A673 (cell line): Measurements from ENCODE around the gene DAPK1. TPM values are rescaled to one million over a fixed set of nuclear protein-coding genes. Genes with fewer than 3 reads are reported as not detected.

Experiments used
- BruUV-seq: library from RNA; stranded (reverse); fragments of 400-500 nt; replicated peaks from 2 replicates; lab custom pipeline; 2021; lab: Mats Ljungman, UMichigan
- CTCF ChIA-PET: fragments of 300-600 bp; sonication (Branson Sonifier 250); formaldehyde crosslinking; loops from one replicate; lab custom pipeline; 2022; ENCODE audit warnings: antibody characterized with exemption; lab: Charles Lee
- POLR2A ChIA-PET: fragments of 300-600 bp; sonication (Branson Sonifier 250); formaldehyde crosslinking; loops from one replicate; lab custom pipeline; 2022; ENCODE audit warnings: antibody characterized with exemption; ENCODE audit not compliant: low non-redundant PET; lab: Charles Lee
- DNase-seq: peaks from one replicate; pipeline ENCODE4 v3.0.0-alpha.2; 2015; ENCODE audit warnings: low spot score
- H3K27ac ChIP-seq: fragments of 200-600 bp; sonication (generic); 2 replicates; pipeline ENCODE4 v1.5.1; 2016; ENCODE audit warnings: mixed run types, low read depth, mild to moderate bottlenecking, mixed read lengths, antibody characterized with exemption, low read length; ENCODE audit not compliant: poor library complexity, severe bottlenecking
- H3K27me3 ChIP-seq: fragments of 200-600 bp; sonication (generic); replicated peaks from 2 replicates; pipeline ENCODE4 v1.6.1; 2017; ENCODE audit warnings: mixed run types, low read depth, mild to moderate bottlenecking, mixed read lengths, antibody characterized with exemption, low read length; ENCODE audit not compliant: insufficient read depth, poor library complexity
- H3K36me3 ChIP-seq: fragments of 200-600 bp; sonication (generic); 2 replicates; pipeline ENCODE4 v1.6.1; 2016; ENCODE audit warnings: mixed run types, mild to moderate bottlenecking, mixed read lengths, antibody characterized with exemption, low read length; ENCODE audit not compliant: insufficient read depth, poor library complexity, severe bottlenecking
- H3K4me1 ChIP-seq: fragments of 200-600 bp; sonication (generic); 2 replicates; pipeline ENCODE4 v1.6.1; 2017; ENCODE audit warnings: mixed run types, mild to moderate bottlenecking, mixed read lengths, antibody characterized with exemption, low read length; ENCODE audit not compliant: insufficient read depth, poor library complexity, severe bottlenecking
- H3K4me3 ChIP-seq: fragments of 200-600 bp; sonication (generic); 2 replicates; pipeline ENCODE4 v1.5.1; 2016; ENCODE audit warnings: low read depth, mixed run types, mild to moderate bottlenecking, mixed read lengths, low read length; ENCODE audit not compliant: poor library complexity, severe bottlenecking
- H3K9me3 ChIP-seq: fragments of 200-600 bp; sonication (generic); 2 replicates; pipeline ENCODE4 v1.6.1; 2016; ENCODE audit warnings: mixed run types, low read depth, mild to moderate bottlenecking, mixed read lengths, antibody characterized with exemption, low read length; ENCODE audit not compliant: poor library complexity, severe bottlenecking
- EZH2 ChIP-seq: fragments of 200-600 bp; sonication (generic); IDR thresholded peaks from 2 replicates; pipeline ENCODE4 v1.6.1; 2017; ENCODE audit warnings: borderline replicate concordance, low read depth, mild to moderate bottlenecking, mixed read lengths, antibody characterized with exemption, low read length; ENCODE audit not compliant: poor library complexity, severe bottlenecking
- intact Hi-C: fragments of 100-400 bp; cut with micrococcal nuclease; formaldehyde crosslinking; loops from one replicate; pipeline ENCODE4 v1.10.0; 2022; ENCODE audit not compliant: unreplicated experiment
- total RNA-seq: library from RNA; stranded (reverse); gene quantifications from 2 replicates; pipeline ENCODE4 v1.2.3, GENCODE V29; 2021
- TF ChIP-seq, protein P1 (sequence below): fragments of 300-800, 200-600 bp; sonication (generic); conservative IDR thresholded peaks from 2 replicates; pipeline ENCODE4 v1.5.1; 2017; ENCODE audit warnings: low read depth, mild to moderate bottlenecking, antibody characterized with exemption, low read length, moderate library complexity, mixed read lengths

DAPK1 gene
- total RNA-seq, 1 experiment from 2014 or later = 380 TPM

DNA sequence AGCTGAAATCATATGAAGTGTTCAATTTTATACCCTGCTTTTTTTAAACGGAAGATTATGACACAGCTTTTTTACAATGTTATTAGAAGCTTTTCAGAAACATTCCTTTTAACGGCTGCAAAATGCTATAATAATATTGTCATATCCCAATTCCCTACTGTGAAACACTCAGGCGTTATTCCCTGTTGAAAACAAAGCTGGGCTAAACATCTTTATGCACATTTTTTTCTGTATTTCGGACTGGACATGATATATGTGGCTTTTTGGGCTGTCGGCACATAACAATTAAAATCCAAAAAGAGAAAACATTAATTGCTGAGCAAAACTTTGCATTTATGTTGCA lies 216.3 kb downstream of the DAPK1 start:
- CTCF ChIA-PET = interaction anchor here (1.2 kb wide), 1 partner anchor 98 kb away, joined by 3 read pairs; no protein-coding TSS in a partner anchor
- BruUV-seq = no TSS peak
- no peak for TF ChIP-seq EZH2
- TF ChIP-seq, protein P1, sequence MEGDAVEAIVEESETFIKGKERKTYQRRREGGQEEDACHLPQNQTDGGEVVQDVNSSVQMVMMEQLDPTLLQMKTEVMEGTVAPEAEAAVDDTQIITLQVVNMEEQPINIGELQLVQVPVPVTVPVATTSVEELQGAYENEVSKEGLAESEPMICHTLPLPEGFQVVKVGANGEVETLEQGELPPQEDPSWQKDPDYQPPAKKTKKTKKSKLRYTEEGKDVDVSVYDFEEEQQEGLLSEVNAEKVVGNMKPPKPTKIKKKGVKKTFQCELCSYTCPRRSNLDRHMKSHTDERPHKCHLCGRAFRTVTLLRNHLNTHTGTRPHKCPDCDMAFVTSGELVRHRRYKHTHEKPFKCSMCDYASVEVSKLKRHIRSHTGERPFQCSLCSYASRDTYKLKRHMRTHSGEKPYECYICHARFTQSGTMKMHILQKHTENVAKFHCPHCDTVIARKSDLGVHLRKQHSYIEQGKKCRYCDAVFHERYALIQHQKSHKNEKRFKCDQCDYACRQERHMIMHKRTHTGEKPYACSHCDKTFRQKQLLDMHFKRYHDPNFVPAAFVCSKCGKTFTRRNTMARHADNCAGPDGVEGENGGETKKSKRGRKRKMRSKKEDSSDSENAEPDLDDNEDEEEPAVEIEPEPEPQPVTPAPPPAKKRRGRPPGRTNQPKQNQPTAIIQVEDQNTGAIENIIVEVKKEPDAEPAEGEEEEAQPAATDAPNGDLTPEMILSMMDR = no peak
- Histone ChIP-seq H3K36me3 (peaks cover 14% of the 10 kb centered on the region), H3K4me3 (peak overlapping the region; percentile 13), H3K4me1 (peaks cover 44% of the 10 kb centered on the region), H3K27ac (peak overlapping the region; percentile 41), H3K27me3 (no peaks in the 10 kb centered on the region), H3K9me3 (no peaks in the 10 kb centered on the region)
- no peak for DNase-seq
- intact Hi-C loops = no loop called here
- POLR2A ChIA-PET = interaction anchor here (0.5 kb wide), 1 partner anchor 197 kb away, joined by 5 read pairs; no protein-coding TSS in a partner anchor

GRCh38 chr9:87714819-87715218 lies 217.2 kb downstream of the DAPK1 start:
- POLR2A ChIA-PET = no interaction called here
- BruUV-seq = no TSS peak
- CTCF ChIA-PET = no interaction called here
- DNase-seq = peak; percentile 75
- TF ChIP-seq, protein P1 = no peak
- no peak for TF ChIP-seq EZH2
- Histone ChIP-seq H3K4me3 (no peak overlapping the region), H3K4me1 (peaks cover 44% of the 10 kb centered on the region), H3K27ac (no peak overlapping the region), H3K36me3 (peaks cover 5% of the 10 kb centered on the region), H3K27me3 (no peaks in the 10 kb centered on the region), H3K9me3 (no peaks in the 10 kb centered on the region)
- intact Hi-C loops = no loop called here

DNA sequence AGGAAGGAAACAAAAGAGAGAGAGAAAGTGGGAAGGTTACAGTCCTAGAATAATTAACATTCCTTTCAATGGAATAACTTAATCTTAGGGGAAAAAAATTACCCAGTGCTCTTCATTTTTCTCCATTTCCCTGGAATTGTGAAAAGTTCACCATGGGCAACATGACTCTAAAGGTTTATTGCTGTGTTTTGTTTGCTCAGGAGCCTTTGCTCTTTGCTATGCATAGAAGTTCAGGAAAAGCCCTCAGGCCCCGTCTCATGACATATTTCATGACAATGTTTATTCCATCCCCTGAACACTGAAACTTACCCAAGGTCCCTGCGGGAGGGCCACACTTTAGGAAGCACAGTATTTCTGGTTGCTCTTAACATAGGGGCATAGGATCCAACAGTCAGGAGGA lies 218.5 kb downstream of the DAPK1 start:
- CTCF ChIA-PET = no interaction called here
- no peak overlapping the region for H3K27ac ChIP-seq

More for the DNA sequence above, 218.5 kb downstream of the DAPK1 start:
- BruUV-seq = no TSS peak
- no peak for DNase-seq
- H3K4me3 ChIP-seq = no peak overlapping the region
- no peaks in the 10 kb centered on the region for H3K27me3 ChIP-seq
- H3K36me3 ChIP-seq = no peaks in the 10 kb centered on the region
- H3K9me3 ChIP-seq = no peaks in the 10 kb centered on the region
- POLR2A ChIA-PET = no interaction called here
- intact Hi-C loops = no loop called here
- TF ChIP-seq EZH2 = no peak
- TF ChIP-seq, protein P1 = no peak
- peaks cover 44% of the 10 kb centered on the region for H3K4me1 ChIP-seq
